SU-DHL-6 (cell line): ENCODE results near the gene VPS35L.
"Not testable (repeated sequence)": the region's sequence is repeated elsewhere in the genome, so short reads cannot be mapped to it uniquely, and the experiment has no call there.

Experiments used
- H2AFZ ChIP-seq: fragments of 200-600 bp; sonication (generic); 2 replicates; pipeline ENCODE4 v1.6.1; 2014; ENCODE audit warnings: low read depth, mild to moderate bottlenecking, moderate library complexity, mixed read lengths, antibody characterized with exemption, low read length; ENCODE audit not compliant: severe bottlenecking
- H3F3A ChIP-seq: fragments of 200-600 bp; shearing (Covaris generic); 2 replicates; pipeline ENCODE4 v1.6.0; 2016; ENCODE audit warnings: antibody characterized with exemption, mild to moderate bottlenecking; ENCODE audit not compliant: insufficient read depth
- H3K27ac ChIP-seq: fragments of 200-600 bp; sonication (generic); 2 replicates; pipeline ENCODE4 v1.5.1; 2016; ENCODE audit warnings: low read depth, mild to moderate bottlenecking, low read length, moderate library complexity, mixed read lengths
- H3K27me3 ChIP-seq: fragments of 200-600 bp; sonication (generic), shearing (Covaris generic); 2 replicates; pipeline ENCODE4 v1.6.0; 2014; ENCODE audit warnings: mild to moderate bottlenecking, low read length
- H3K36me3 ChIP-seq: fragments of 200-600 bp; sonication (generic); 2 replicates; pipeline ENCODE4 v1.6.1; 2014; ENCODE audit warnings: mild to moderate bottlenecking, low read length, mixed read lengths
- H3K4me2 ChIP-seq: fragments of 300-600, 200-600 bp; shearing (Covaris generic), sonication (generic); 2 replicates; pipeline ENCODE4 v1.6.0; 2014; ENCODE audit warnings: low read length, low read depth, mild to moderate bottlenecking; ENCODE audit not compliant: poor library complexity, severe bottlenecking
- H3K4me3 ChIP-seq: fragments of 200-600 bp; sonication (generic); 2 replicates; pipeline ENCODE4 v1.5.1; 2014; ENCODE audit warnings: antibody characterized with exemption, low read length, mild to moderate bottlenecking, mixed read lengths; ENCODE audit not compliant: insufficient read depth, poor library complexity, severe bottlenecking
- H3K79me2 ChIP-seq: fragments of 200-600 bp; sonication (generic); 2 replicates; pipeline ENCODE4 v1.6.1; 2014; ENCODE audit warnings: mild to moderate bottlenecking, low read length, moderate library complexity; ENCODE audit not compliant: insufficient read depth
- H3K9ac ChIP-seq: fragments of 200-600 bp; sonication (generic); 2 replicates; pipeline ENCODE4 v1.7.0; 2014; ENCODE audit warnings: mild to moderate bottlenecking, low read length
- H3K9me2 ChIP-seq: fragments of 200-600 bp; sonication (generic); replicated peaks from 2 replicates; pipeline ENCODE4 v1.6.1; 2014; ENCODE audit warnings: low read length; ENCODE audit not compliant: insufficient read depth
- H3K9me3 ChIP-seq: fragments of 200-600 bp; sonication (generic); 2 replicates; pipeline ENCODE4 v1.6.1; 2014; ENCODE audit warnings: low read length, mixed read lengths; ENCODE audit not compliant: insufficient read depth
- H4K20me1 ChIP-seq: fragments of 200-600 bp; sonication (generic); 2 replicates; pipeline ENCODE4 v1.6.1; 2014; ENCODE audit warnings: low read depth, mild to moderate bottlenecking, antibody characterized with exemption, low read length, moderate library complexity, mixed read lengths
- CTCF ChIP-seq: fragments of 200-600 bp; sonication (generic); IDR thresholded peaks from one replicate; pipeline ENCODE4 v1.5.1; 2017; ENCODE audit warnings: antibody characterized with exemption, mild to moderate bottlenecking, low read length, moderate library complexity; ENCODE audit not compliant: insufficient read depth, poor library complexity, severe bottlenecking
- EZH2phosphoT487 ChIP-seq: fragments of 200-600 bp; sonication (generic), shearing (Covaris generic); conservative IDR thresholded peaks from 2 replicates; pipeline ENCODE4 v1.6.1; 2018; ENCODE audit warnings: mild to moderate bottlenecking, antibody characterized with exemption, low read length, moderate library complexity, mixed read lengths

Gene VPS35L

GRCh38 chr16:19542138-19542821 lies 13.2 kb upstream of the VPS35L start:
- no peaks in the 10 kb centered on the region for H3K27me3 ChIP-seq
- no peak overlapping the region for H3K4me2 ChIP-seq
- no peaks in the 10 kb centered on the region for H3K79me2 ChIP-seq
- no peaks in the 10 kb centered on the region for H3F3A ChIP-seq
- H2AFZ ChIP-seq: no peak overlapping the region
- no peak overlapping the region for H3K27ac ChIP-seq
- peaks cover 29% of the 10 kb centered on the region for H3K36me3 ChIP-seq
- H3K9me2 ChIP-seq: no peaks in the 10 kb centered on the region
- H3K9ac ChIP-seq: no peak overlapping the region
- no peak for TF ChIP-seq CTCF
- no peak for TF ChIP-seq EZH2phosphoT487
- H4K20me1 ChIP-seq: no peaks in the 10 kb centered on the region
- no peak overlapping the region for H3K4me3 ChIP-seq
- no peaks in the 10 kb centered on the region for H3K9me3 ChIP-seq

- H3K4me2 ChIP-seq, H3F3A ChIP-seq, H4K20me1 ChIP-seq, H3K9me3 ChIP-seq, H3K79me2 ChIP-seq, H3K9me2 ChIP-seq, H3K9ac ChIP-seq, H2AFZ ChIP-seq, H3K27me3 ChIP-seq, H3K4me3 ChIP-seq, H3K27ac ChIP-seq: not testable (repeated sequence)
- peaks cover 35% of the 10 kb centered on the region for H3K36me3 ChIP-seq
Measured at GRCh38 chr16:19543278-19543996, 12.1 kb upstream of the VPS35L start.

GRCh38 chr16:19548144-19548543 lies 7.4 kb upstream of the VPS35L start:
- Histone ChIP-seq H3F3A (no peaks in the 10 kb centered on the region), H3K36me3 (peaks cover 24% of the 10 kb centered on the region), H3K4me2 (no peak overlapping the region), H3K79me2 (no peaks in the 10 kb centered on the region), H2AFZ (no peak overlapping the region), H3K9me2 (no peaks in the 10 kb centered on the region), H3K9ac (no peak overlapping the region), H3K9me3 (no peaks in the 10 kb centered on the region), H3K27ac (no peak overlapping the region), H3K27me3 (no peaks in the 10 kb centered on the region), H3K4me3 (no peak overlapping the region), H4K20me1 (no peaks in the 10 kb centered on the region)
- TF ChIP-seq CTCF: no peak
- TF ChIP-seq EZH2phosphoT487: no peak

DNA sequence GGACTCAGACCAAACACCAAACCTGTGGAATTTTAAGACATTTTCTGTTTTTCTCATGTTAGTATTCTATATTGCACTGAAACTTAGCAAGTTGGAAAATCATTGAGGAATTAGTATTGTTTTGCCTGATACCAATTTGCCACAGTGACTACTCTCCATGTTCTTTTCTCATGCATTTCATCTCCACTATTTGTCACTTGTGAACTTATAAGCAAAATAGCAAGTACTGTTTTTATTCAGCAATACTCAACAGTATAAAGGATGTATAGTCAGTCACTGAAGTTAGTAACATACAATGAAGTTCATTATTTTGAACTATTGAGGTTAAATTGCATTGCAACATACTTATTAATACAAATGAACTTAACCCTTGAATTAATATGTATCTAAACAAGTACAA lies 5.8 kb upstream of the VPS35L start:
- Histone ChIP-seq H3K9me3 (no peaks in the 10 kb centered on the region), H3K79me2 (no peaks in the 10 kb centered on the region), H2AFZ (no peak overlapping the region), H3K4me3 (no peak overlapping the region), H3F3A (no peaks in the 10 kb centered on the region), H3K36me3 (peaks cover 24% of the 10 kb centered on the region), H3K9ac (no peak overlapping the region), H3K27me3 (no peaks in the 10 kb centered on the region), H4K20me1 (no peaks in the 10 kb centered on the region), H3K9me2 (no peaks in the 10 kb centered on the region), H3K27ac (no peak overlapping the region), H3K4me2 (no peak overlapping the region)
- no peak for TF ChIP-seq CTCF
- TF ChIP-seq EZH2phosphoT487: no peak
